NT2/D1 (cell line): Measurements from ENCODE around the gene ADTRP.

Experiments
- YY1 ChIP-seq: IDR thresholded peaks from 2 replicates; pipeline ENCODE4 v1.6.1; 2011; ENCODE audit not compliant: insufficient read length, insufficient read depth
- ZNF274 ChIP-seq: IDR thresholded peaks from 2 replicates; pipeline ENCODE4 v1.6.1; 2011; ENCODE audit warnings: mild to moderate bottlenecking, low read depth, low read length

DNA sequence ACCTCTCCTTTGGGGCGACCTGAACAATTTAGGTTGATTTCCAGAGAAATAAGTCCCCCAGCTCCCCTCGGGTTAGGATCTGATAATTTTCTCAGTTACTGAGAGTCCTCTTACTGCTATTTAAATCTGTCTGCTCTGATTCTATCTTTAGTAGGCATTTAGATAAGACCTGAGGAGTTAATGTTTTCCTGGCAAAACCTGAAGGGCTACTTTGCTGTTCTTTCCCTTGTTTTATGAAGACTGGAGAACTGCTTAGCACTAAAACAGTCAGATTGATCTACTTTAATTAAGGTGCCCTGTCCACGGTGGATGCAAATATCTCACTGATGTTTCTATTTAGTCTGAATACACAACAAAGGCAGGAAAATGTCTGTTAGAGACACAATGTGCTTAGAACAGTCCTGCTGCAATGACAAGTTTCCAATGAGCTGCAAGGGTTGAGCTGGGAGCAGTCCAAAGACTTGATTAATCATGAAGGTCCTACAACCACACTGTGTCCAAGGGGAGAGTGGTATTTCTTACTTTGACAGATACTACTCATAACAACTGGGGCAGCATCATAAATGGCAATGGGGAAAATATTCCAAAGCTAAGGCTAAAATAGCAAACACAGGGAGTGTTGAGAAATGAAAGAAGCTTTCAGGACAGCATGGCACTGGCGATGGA is 15.7 kb downstream of the ADTRP start:
- TF ChIP-seq YY1 (no peak), ZNF274 (no peak)
